Stimulated activated CD8-positive, alpha-beta memory T cell treated with anti-CD3 and anti-CD28 coated beads, Interleukin-15, amount 100 ng/mL, for 1 hour (primary cell): ENCODE measurements around the gene ZSWIM9.
A peak's percentile ranks its signal among the peaks of the same experiment; 100 is the strongest.

Experiments used
- DNase-seq: peaks from one replicate; pipeline ENCODE4 v3.0.0-alpha.2; 2020; ENCODE audit warnings: low read depth

The ZSWIM9 gene

DNA sequence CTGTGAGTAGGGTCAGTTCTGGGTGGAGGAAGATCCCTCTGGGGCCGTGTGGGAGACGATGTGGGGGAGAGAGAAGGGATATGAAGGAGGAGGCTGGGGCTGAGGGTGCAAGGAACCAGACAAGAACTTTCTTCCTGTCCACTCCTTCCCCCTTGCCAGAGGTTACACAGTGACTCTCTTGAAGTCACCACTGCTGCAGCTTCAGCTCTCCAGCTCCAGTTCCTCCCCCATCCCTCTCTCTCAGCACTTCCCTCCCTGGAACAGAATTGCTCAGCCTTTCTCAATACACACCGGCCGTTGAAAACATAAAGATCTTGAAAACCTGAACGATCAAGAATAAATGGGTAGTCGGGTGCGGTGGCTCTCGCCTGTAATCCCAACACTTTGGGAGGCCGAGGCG is 5.1 kb downstream of the ZSWIM9 start:
- DNase-seq, result no peak

DNA sequence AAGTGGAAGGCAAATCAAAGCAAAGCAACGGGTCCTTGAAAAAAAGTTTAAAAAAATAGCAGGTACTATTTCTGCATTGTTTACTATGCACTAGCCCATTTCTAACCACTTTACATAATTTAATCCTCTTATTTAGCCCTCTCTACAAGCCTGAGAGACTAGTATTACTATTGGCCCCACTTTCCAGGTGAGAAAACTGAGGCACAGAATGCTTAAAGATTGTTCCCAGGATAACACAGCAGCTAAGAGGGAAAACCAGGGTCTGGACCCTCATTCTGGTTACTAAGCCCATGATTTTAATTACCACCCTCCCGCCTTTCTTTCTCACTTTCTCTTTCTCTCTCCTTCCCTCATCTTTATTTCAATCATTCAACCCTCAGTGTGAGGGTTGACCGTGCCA is 5.7 kb downstream of the ZSWIM9 start:
- DNase-seq, result no peak

DNA sequence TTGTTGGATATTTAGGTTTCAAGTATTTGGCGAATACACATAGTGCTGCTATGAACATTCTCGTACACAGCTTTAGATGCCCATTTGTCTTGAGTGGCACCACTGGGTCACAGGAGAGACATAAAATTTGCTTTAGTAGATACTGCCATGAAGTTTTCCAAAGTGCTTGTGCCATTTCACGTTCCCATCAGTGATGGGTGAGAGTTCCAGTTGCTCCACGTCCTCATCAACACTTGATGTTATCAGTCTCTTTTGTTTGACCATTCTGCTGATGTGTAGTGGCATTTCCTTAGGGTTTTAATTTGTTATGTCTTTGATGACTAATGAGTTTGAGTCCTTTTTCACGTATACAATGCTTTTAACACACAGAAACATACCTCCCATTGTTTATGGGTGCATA is 11.0 kb downstream of the ZSWIM9 start:
- DNase-seq, result no peak

DNA sequence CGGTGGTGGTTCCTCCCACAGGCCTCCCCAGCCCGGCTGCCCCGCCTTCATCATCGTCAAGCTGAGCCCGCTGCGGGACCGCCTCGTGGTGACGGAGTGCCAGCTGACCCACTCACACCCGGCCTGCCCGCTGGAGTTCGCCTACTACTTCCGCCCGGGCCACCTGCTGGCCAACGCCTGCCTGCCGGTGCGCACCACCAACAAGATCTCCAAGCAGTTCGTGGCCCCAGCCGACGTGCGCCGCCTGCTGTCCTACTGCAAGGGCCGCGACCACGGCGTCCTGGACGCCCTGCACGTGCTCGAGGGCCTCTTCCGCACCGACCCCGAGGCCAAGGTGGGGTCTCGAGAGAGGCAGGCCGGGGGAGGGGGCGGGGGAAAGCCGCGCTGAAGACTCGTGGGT is 12.0 kb downstream of the ZSWIM9 start:
- no peak for DNase-seq

DNA sequence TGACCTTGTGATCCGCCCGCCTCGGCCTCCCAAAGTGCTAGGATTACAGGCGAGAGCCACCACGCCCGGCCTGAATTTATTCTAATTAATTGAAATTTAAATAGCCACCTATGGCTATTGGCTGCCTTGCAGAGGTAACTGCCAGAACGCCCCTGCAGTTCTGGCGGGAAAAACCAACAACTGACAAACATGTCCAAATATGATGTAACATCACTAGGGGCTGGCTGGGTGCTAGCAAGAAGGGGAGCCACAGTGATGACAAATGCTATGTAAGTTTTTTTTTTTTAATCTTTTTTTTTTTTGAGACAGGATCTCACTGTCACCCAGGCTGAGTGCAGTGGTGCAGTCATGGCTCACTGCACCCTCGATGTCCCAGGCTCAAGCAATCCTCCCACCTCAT is 12.9 kb downstream of the ZSWIM9 start:
- DNase-seq, result no peak

DNA sequence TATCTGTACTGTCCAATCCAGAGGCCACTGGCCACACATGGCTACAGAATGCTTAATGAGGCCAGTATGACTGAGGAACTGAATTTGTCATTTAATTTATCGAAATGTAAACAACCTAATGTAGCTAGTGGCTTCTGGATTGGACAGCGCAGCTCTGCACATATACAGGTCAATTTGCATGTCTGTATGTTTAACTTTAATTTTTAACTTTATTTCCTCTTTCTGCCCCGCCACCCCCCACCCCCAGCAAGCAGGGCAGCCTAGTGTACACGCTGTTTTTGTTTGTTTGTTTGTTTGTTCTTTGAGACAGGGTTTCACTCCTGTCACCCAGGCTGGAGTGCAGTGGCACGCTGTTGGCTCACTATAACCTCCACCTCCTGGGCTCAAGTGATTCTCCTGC is 15.5 kb downstream of the ZSWIM9 start:
- DNase-seq, result no peak

DNA sequence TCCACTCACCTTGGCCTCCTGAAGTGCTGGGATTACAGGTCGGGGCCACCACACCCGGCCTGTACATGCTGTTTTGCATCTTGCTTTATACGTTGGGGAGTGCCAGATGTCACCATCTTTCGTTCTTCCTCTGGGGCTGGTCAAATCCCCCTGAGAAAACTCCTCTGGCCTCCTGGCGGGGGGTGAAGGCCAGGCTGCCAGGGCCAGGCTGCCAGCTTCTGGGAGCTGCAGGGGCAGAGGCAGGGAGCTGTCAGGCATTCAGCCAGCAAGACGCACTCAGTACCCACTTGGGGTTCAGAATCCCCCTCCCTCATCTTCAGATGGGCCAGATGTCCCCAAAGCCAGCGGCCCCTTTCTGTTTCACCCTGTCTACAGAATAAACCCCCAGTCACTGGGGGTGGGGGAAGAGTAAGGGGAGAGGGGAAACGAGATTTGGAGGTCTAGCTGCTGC is 16.1 kb downstream of the ZSWIM9 start:
- DNase-seq, result no peak

DNA sequence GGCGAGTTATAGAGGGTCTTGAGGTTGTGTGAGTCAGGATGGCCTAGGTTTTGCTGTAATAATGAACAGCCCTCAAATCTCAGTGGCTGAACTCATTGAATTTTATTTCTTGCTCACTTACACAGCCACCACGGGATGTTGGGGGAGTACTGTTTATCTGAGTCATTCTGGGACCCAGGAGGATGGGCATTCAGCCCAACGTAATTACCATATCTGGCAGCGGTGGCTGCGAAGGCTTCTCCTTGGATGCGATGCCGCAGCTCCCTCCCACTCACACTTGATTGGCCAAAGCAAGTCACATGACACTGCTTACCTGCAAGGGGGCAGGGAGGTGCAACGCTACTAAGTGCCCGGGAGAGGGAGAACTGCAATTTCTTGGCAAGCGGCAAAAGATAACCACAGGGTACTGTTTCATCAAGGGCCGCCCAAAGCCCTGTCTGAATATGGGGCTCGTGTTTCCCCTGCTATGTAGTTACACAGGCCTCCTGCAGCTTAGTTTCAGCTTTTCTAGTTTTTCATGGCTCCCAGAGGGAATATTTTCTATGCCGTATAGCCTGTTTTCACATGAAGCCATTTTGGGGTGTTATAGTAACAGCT is 19.9 kb downstream of the ZSWIM9 start:
- DNase-seq, result peak; percentile 14

DNA sequence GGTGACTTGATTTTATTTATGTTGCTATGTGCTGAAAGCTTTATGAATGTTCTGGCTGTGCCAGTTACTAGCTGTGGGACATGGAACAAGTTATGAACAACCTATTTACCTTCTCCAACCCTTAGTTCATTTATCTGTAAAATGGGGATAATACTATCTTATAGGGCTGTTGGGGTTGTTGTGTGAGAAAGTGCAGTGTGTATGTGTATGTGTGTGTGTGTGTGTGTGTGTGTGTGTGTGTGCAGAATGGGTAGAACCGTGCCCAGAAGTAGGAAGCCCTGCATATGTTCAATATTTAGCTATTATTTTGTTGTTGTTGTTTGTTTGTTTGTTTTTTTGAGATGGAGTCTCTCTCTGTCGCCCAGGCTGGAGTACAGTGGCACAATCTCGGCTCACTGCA is 20.4 kb downstream of the ZSWIM9 start:
- DNase-seq, result no peak

DNA sequence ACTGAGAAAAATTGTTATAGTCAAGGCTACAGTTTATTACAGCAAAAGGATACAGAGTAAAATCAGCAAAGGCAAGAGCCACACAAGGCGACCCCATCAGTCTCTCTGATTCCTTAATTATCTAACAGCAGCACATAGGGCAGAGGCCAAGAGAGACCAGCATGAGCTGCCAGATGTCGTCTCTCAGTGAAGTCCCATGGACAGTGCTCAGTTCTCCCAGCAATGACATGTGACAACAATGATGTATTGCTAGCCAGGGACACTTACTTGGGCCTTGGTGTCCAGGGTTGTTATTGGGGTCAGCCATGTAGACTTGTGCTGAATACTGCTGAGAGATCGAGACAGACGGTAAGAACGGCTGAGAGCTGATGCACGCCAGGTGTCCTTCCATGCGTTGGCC is 22.3 kb downstream of the ZSWIM9 start:
- no peak for DNase-seq

DNA sequence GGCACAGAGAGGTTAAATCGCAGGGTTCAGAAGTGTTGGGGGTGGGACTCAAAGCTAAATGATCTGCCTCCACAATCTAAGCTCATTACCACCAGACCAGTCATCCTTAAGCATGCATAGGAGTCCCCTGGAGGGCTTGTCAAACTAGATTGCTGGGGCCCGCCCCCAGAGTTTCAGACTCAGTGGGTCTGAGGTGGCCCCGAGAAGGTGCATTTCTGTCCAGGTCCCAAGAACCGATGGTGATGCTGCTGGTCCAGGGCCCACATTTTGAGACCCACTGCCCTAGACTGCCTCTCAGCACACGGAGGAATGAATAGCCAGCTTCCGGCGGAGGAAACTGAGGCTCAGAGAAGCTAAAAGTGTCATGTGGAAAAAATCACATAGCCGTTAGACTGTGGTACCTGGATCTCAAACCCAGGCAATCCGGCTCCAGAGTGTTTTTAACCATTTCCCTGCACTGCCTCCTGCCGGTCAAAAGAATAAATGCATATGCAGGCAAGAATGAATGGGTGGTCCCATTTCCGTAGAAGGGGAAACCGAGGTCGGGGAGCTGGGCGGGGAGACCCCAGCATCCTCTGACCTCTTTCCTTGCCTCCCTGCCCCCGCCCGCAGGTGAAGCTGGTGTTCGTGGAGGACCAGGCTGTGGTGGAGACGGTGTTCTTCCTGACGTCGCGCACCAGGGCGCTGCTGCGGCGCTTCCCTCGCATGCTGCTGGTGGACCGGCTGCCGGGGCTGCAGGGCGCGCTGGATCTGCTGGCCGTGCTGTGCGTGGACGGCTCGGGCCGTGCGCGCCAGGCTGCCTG is 23.8 kb downstream of the ZSWIM9 start:
- DNase-seq, result peak; percentile 7

DNA sequence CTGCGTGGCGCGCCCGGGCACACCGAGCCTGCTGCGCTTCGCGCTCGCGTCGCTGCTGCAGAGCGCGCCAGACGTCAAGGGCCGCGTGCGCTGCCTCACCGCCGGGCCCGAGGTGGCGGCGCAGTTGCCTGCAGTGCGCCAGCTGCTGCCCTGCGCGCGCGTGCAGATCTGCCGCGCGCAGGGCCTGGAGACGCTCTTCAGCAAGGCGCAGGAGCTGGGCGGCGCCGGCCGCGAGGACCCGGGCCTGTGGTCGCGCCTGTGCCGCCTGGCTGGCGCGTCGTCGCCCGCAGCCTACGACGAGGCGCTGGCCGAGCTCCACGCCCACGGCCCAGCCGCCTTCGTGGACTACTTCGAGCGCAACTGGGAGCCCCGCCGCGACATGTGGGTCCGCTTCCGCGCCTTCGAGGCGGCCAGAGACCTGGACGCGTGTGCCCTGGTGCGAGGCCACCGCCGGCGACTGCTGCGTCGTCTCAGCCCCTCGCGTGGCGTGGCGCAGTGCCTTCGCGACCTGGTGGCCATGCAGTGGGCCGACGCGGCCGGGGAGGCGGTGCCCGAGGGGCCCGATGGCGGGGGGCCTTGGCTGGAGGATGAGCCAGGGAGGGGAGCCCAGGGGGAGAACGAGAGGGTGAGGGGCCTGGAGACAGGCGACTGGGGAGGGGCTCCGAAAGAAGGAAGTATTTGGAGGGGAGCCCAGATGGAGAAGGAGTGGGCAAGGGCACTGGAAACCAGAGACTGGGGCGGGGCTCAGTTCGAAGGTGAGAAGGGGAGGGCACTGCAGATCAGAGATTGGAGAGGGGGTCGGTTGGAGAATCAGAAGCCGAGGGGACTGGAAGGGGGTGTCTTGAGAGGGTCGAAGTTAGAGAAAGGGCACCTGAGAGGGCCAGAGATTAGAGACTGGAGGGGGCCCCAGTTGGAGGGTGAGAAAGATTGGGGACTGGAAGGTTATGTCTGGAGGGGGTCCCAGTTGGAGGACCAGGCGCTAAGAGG is 24.7 kb downstream of the ZSWIM9 start:
- no peak for DNase-seq

DNA sequence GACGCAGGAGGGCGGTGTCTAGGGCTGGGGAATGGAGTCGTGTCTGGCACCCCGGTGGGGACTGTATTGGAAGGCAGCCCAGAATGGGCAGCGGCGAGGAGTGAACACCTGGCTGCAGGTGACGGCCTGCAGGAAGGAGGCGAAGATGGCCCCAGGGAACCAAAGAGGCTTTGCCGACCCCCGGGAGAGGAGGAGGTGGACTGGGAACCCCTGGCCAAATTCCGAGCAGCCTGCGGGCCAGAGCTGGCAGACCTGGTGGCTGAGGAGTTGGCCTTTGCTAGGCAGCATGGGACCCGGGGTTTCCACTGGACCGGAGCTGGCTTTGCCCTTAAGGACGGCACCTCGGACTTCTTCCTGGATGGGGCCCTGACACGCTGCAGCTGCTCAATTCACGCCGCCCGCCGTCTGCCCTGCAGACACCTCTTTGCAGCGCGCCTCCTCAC is 25.9 kb downstream of the ZSWIM9 start:
- DNase-seq, result no peak

DNA sequence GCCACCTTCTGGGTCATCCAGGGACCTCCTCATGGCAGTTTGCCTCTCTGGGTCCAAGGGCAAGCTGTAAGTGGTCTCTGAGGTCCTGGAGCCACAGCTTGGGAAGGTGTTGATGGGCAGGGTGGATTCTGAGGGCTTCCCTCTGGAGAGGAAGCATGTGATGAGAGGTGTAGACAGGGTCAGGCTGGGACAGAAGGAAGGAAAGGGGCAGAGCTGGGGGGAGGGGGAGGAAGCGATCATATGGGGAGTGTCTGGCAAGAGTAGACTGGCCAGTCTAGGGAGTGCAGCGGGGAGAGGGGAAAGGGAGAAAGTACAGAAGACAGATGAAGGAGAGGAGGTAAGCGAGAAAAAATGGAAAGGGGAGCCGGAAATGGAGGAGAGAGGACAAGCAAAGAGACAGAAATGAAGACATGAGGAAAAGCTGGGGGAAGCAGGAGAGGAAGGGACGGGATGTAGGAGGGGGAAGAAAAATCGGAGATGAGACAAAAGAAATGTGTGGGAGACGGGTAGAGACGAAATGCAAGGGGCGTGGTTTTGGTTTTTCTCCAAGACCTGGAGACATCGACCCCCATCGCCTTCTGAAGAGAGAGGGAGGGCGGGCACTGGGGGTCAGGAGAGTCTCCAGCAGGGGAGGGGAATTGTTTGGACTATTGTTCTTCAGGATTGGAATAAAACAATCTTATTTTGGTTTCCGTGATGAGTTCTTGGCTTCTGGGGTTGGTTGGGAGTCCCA is 26.6 kb downstream of the ZSWIM9 start:
- DNase-seq, result no peak

DNA sequence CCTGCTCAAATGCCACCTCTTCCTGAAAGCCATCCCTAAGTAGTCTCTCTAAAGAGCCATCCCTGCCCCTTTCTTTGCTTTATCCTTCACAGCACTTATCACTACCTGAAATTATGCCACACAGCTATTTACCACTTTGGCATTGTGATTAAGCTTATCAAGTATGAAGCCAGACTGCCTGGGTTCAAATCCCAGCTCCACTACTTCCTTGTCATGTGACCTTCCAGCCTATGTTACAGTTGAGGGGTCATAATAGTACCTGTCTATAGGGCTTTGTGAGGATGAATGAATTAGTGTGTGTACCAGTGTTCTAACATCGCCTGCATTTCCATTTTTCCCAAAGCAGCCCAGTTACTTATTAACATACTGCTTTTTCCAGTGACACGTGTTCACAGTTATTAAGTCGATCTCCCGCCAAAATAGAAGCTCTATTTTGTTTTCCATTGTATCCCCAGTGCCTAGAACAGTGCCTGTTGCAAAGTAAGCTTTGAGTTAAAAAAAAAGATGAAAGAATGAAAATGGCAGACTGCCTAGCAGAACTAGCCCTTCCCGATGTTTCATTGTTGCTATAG is 32.8 kb downstream of the ZSWIM9 start:
- no peak for DNase-seq

DNA sequence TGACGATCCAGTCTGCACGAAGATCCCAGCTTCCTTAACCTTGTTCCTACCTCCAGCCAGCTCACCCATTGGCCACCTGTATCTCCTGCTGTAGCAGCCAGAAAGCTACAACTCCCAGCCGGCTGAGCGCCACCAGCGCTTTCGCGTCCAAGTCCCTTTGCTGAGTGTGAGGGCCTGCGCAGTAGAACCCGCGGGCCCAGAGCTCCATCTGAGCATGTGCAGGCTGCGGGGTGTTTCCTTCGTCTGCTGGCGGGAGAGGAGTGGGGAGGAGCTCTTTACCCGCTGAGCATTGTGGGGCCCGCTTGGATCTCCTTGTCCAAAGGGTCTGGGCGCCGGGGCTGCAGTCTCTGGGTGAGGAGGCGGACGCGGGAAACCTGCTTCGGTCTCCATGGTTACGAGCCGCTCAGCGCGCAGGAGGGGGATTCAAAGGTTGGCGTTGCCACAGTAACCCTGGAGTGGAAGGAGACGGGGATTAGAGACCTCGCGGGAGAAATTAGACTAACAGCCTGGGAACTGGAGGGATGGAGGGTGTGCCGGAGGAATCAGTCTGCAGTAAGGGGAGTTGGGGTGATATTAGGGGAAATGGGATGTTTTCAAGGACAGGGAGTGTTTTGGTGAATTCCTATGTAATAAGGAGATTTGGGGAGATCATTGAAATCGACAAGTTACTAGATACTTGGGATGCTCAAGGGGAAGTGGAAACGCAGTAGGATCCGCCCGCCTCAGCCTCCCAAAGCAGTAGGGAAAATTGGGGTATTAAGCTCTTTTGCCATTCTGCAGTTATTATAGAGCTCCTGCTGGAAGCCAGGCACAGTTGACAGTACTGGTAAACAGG is 33.5 kb downstream of the ZSWIM9 start:
- peak; percentile 71 for DNase-seq

DNA sequence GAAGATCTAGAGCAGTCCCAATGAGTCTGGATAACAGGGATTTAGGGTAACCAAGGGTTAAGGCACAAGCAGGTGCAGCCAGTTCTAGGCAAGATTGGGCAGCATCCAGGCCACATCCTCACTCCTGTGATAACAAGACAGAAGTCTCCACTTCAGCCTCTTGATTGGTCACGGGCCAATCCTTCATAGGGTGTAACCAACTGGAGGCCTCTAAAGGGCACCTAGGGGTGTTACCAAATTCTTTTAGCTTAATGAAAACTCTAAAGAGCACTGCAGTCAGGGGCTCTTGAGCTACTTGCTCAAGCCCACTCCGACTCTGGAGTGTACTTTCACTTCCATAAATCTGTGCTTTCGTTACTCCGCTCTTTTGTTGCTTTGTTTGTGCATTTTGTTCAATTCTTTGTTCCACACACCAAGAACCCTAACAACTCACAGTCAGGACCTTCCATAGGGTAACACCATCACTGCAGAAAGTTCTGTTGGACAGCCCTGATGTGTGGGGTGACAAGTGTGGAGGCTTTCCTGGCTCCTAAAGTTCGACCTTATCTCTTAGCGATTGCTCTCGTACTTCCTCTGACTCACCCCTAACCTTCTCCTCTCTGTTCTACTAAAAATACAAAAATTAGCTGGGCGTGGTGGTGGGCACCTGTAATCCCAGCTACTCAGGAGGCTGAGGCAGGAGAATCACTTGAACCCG is 36.1 kb downstream of the ZSWIM9 start:
- no peak for DNase-seq

DNA sequence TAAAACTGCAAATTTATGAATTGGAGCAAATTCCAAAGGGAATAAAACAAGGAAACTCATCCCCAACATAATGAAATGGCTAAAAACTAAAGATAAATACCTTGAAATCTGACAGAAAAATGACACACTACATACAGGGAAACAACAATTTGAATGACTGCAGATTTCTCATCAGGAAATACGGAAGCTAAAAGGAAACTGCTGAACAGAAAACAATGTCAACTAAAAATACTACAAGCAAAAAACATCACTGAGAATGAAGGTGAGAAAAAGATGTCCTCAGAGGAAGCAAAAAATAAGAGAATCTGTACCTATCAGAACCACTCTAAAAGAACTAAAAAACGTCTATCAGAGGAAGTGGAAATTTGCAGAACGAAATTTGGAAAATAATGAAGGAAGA is 39.5 kb downstream of the ZSWIM9 start:
- no peak for DNase-seq

DNA sequence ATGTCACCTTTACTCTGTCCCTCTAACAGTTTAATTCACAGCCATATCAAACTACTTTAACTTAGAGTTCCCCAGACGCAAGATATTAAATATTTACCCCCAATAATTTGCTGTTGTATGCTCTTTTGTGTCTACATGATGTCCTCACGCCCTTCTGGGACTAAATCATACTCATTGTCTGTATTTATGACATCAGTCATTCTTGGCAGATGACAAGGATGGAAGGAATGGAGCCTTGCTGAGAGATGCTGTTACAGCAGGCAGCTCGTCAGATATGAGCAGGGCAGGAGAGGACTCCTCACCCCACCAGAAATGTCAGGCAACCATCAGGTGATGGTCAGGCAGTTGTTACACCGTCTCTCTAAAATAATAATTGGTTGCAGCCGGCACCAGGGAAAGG is 43.5 kb downstream of the ZSWIM9 start:
- no peak for DNase-seq

DNA sequence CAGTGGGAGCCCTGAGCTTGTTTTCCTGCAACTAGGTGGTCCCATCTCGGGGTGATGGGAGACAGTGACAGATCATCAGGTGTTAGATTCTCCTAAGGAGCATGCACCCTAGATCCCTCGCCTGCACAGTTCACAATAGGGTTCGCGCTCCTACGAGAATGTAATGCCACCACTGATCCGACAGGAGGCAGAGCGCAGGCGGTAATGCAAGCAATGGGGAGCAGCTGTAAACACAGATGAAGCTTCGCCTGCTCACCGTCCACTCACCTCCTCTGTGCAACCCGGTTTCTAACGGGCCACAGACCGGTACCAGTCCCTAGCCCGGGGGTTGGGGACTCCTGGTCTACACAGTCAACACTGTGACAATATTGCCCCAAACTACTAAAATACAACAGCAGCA is 46.5 kb downstream of the ZSWIM9 start:
- no peak for DNase-seq
